ENCODE measurements around the gene SOCS2.

SOCS2 gene

GRCh38 chr12:93572712-93573551 is 457 bp downstream of the SOCS2 start:
- DNase-seq (ENCODE audit: low spot score), result peak; percentile 41
- TF ChIP-seq, protein P1, sequence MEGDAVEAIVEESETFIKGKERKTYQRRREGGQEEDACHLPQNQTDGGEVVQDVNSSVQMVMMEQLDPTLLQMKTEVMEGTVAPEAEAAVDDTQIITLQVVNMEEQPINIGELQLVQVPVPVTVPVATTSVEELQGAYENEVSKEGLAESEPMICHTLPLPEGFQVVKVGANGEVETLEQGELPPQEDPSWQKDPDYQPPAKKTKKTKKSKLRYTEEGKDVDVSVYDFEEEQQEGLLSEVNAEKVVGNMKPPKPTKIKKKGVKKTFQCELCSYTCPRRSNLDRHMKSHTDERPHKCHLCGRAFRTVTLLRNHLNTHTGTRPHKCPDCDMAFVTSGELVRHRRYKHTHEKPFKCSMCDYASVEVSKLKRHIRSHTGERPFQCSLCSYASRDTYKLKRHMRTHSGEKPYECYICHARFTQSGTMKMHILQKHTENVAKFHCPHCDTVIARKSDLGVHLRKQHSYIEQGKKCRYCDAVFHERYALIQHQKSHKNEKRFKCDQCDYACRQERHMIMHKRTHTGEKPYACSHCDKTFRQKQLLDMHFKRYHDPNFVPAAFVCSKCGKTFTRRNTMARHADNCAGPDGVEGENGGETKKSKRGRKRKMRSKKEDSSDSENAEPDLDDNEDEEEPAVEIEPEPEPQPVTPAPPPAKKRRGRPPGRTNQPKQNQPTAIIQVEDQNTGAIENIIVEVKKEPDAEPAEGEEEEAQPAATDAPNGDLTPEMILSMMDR (IDR thresholded peaks at IDR 0.05; ENCODE audit: extremely low read depth, insufficient read depth, missing control alignments), result no peak
- in situ Hi-C loops (cut with MboI; ENCODE audit: low pct_unique_long_range_greater_than_20kb, low sequenced_read_pairs, unreplicated experiment), result no loop called here

- peak; percentile 28 for DNase-seq (ENCODE audit: low spot score)
- in situ Hi-C loops (cut with MboI; ENCODE audit: low pct_unique_long_range_greater_than_20kb, low sequenced_read_pairs, unreplicated experiment), result no loop called here
- TF ChIP-seq, protein P1 (IDR thresholded peaks at IDR 0.05; ENCODE audit: extremely low read depth, insufficient read depth, missing control alignments), result no peak
Measured at GRCh38 chr12:93573552-93574223, 1.2 kb downstream of the SOCS2 start.

DNA sequence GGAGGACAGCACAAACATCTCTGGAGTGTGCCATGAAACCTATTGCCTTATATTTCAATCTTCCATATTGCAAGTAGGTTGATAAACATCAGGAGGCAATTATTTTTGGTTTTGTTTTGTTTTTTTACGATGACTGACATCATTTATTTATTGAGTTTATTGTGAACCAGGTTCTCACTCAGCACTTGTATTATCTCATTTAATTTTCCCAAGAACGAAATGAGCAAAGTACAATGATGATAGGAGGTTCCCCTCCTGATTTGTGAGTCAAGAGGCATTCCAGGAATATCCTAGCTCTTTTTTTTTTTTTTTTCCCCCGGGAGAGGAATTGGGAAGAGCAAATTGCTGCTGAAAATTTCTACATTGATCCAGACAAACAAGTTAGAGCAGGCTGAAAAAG is 4.7 kb downstream of the SOCS2 start:
- in situ Hi-C loops (cut with MboI; ENCODE audit: low pct_unique_long_range_greater_than_20kb, low sequenced_read_pairs, unreplicated experiment), result no loop called here
- TF ChIP-seq, protein P1 (IDR thresholded peaks at IDR 0.05; ENCODE audit: extremely low read depth, insufficient read depth, missing control alignments), result no peak
- no peak for DNase-seq (ENCODE audit: low spot score)

DNA sequence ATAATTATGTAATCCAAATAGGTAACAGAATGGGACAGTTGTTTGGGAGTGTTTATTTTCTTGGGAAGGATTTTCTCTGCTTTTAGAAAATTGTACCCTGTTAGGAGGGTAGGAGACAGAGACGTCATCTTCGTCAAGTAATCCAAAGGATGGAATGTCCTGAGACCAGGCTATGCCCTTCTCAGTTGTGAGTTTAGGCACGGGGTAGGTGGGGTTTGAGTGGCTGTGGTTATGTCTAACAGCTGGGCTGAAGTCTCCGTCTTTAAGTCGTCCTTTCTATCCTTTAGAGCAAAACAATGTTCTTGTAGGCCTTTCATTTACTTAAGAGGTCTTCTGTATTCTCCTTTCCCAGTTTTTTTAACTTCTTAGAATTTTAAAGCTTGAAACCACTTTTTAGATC is 5.7 kb downstream of the SOCS2 start:
- TF ChIP-seq, protein P1 (IDR thresholded peaks at IDR 0.05; ENCODE audit: extremely low read depth, insufficient read depth, missing control alignments), result no peak
- no peak for DNase-seq (ENCODE audit: low spot score)
- in situ Hi-C loops (cut with MboI; ENCODE audit: low pct_unique_long_range_greater_than_20kb, low sequenced_read_pairs, unreplicated experiment), result no loop called here

DNA sequence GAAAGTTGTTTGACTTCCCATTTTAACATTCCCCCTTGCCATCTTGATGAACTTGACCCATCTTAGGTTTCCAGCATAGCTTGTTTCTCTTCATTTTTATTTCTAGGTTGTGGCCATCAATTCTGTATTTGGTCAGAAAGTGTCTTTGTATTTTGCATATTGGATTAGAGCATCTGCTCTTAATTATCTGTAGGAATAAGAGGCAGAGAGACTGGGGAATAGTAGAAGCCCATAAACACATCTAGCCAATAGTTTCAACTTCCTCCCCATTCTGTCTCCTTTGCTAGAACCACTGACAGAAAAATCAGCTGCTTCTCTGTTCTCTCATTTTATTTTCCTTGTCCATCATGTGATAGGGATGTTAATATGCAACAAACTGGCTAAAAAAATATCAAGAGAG is 8.2 kb downstream of the SOCS2 start:
- in situ Hi-C loops (cut with MboI; ENCODE audit: low pct_unique_long_range_greater_than_20kb, low sequenced_read_pairs, unreplicated experiment), result no loop called here
- TF ChIP-seq, protein P1 (IDR thresholded peaks at IDR 0.05; ENCODE audit: extremely low read depth, insufficient read depth, missing control alignments), result no peak
- no peak for DNase-seq (ENCODE audit: low spot score)

DNA sequence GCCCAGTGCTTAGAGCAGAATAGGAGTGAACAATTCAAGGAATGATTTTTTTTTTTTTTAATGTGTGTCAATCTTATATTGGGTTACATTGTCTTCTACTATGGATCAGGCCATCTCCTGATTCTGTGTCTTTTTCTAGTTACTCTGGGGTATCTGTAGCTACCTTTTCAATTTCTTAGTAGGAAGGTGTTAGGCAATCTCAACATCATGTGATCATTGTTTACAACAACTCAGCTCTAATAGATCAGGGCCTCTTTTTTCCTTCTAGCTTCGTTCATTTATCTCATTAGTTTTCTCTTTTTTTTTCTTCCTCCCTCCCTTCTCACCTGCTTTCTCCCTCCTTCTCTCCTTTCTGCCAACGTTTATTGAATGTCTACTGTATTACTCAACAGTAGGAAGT is 8.9 kb downstream of the SOCS2 start:
- in situ Hi-C loops (cut with MboI; ENCODE audit: low pct_unique_long_range_greater_than_20kb, low sequenced_read_pairs, unreplicated experiment), result no loop called here
- TF ChIP-seq, protein P1 (IDR thresholded peaks at IDR 0.05; ENCODE audit: extremely low read depth, insufficient read depth, missing control alignments), result no peak
- no peak for DNase-seq (ENCODE audit: low spot score)
